ENCODE measurements around the gene APRT.
A peak's percentile ranks its signal among the peaks of the same experiment; 100 is the strongest.

The APRT gene

GRCh38 chr16:88806491-88807111, 5.1 kb downstream of the APRT start:
- TF ChIP-seq EP300 (IDR thresholded peaks at IDR 0.05; ENCODE audit: borderline replicate concordance) (no peak), CREB1 (IDR thresholded peaks at IDR 0.05; ENCODE audit: low read depth) (no peak), EGR1 (IDR thresholded peaks at IDR 0.05) (no peak), TCF12 (IDR thresholded peaks at IDR 0.05; ENCODE audit: low read depth) (no peak), REST (IDR thresholded peaks at IDR 0.05; ENCODE audit: low read depth) (no peak)

GRCh38 chr16:88805887-88806393, 5.8 kb downstream of the APRT start:
- TF ChIP-seq RAD21 (IDR thresholded peaks at IDR 0.05; ENCODE audit: low read depth) (no peak), MAX (IDR thresholded peaks at IDR 0.05) (no peak), EP300 (IDR thresholded peaks at IDR 0.05; ENCODE audit: borderline replicate concordance) (no peak), EGR1 (IDR thresholded peaks at IDR 0.05) (no peak), TEAD4 (IDR thresholded peaks at IDR 0.05) (no peak), YY1 (IDR thresholded peaks at IDR 0.05; ENCODE audit: low read depth) (no peak), USF1 (IDR thresholded peaks at IDR 0.05) (no peak), CEBPB (IDR thresholded peaks at IDR 0.05) (no peak), FOXM1 (IDR thresholded peaks at IDR 0.05; ENCODE audit: borderline replicate concordance, low read depth) (no peak), TAF1 (IDR thresholded peaks at IDR 0.05; ENCODE audit: low read depth) (no peak), TCF12 (IDR thresholded peaks at IDR 0.05; ENCODE audit: low read depth) (no peak), CREB1 (IDR thresholded peaks at IDR 0.05; ENCODE audit: low read depth) (no peak), NFIC (IDR thresholded peaks at IDR 0.05) (no peak), ZBTB7A (IDR thresholded peaks at IDR 0.05; ENCODE audit: low read depth) (no peak), REST (IDR thresholded peaks at IDR 0.05; ENCODE audit: low read depth) (no peak)

- no peak for TF ChIP-seq CREB1 (IDR thresholded peaks at IDR 0.05; ENCODE audit: low read depth)
Measured at GRCh38 chr16:88805340-88805715, 6.4 kb downstream of the APRT start.

- TF ChIP-seq YY1 (IDR thresholded peaks at IDR 0.05; ENCODE audit: low read depth): no peak
- 0 out of 2 replicates have a peak, but pooled peaks have one; percentile 7 for TF ChIP-seq ZBTB7A (IDR thresholded peaks at IDR 0.05; ENCODE audit: low read depth)
Measured at GRCh38 chr16:88804552-88805339, 7.0 kb downstream of the APRT start.

GRCh38 chr16:88804173-88804551, 7.6 kb downstream of the APRT start:
- TF ChIP-seq EP300 (IDR thresholded peaks at IDR 0.05; ENCODE audit: borderline replicate concordance) (no peak), RAD21 (IDR thresholded peaks at IDR 0.05; ENCODE audit: low read depth) (no peak), FOXM1 (IDR thresholded peaks at IDR 0.05; ENCODE audit: borderline replicate concordance, low read depth) (no peak), NFIC (IDR thresholded peaks at IDR 0.05) (no peak), USF1 (IDR thresholded peaks at IDR 0.05) (no peak), ZBTB7A (IDR thresholded peaks at IDR 0.05; ENCODE audit: low read depth) (no peak), EGR1 (IDR thresholded peaks at IDR 0.05) (no peak), CREB1 (IDR thresholded peaks at IDR 0.05; ENCODE audit: low read depth) (no peak), TCF12 (IDR thresholded peaks at IDR 0.05; ENCODE audit: low read depth) (no peak), CEBPB (IDR thresholded peaks at IDR 0.05) (no peak), MAX (IDR thresholded peaks at IDR 0.05) (no peak), REST (IDR thresholded peaks at IDR 0.05; ENCODE audit: low read depth) (no peak)

All from Ishikawa (cell line).